Esophagus (tissue), 2 donors: ENCODE data around the gene WFDC12. TPM values are rescaled to one million over a fixed set of nuclear protein-coding genes. Genes with fewer than 3 reads are reported as not detected.

Experiments used
- H3K27ac ChIP-seq, 2 donors: one replicate each; pipeline ENCODE4 v1.5.1; 2013; ENCODE audit warnings: low read depth in 2 of 2, mild to moderate bottlenecking in 2 of 2, inconsistent platforms in 1 of 2, low read length in 1 of 2, moderate library complexity in 1 of 2
- H3K27me3 ChIP-seq, 2 donors: one replicate each; pipeline ENCODE4 v1.6.1; 2013; ENCODE audit warnings: low read length in 2 of 2, control low read depth in 1 of 2, mild to moderate bottlenecking in 1 of 2; ENCODE audit not compliant: insufficient read depth in 2 of 2, control insufficient read depth in 1 of 2
- H3K36me3 ChIP-seq, 2 donors: one replicate each; pipeline ENCODE4 v1.6.1; 2013; ENCODE audit warnings: low read length in 1 of 2; ENCODE audit not compliant: control insufficient read depth in 2 of 2, insufficient read depth in 2 of 2
- H3K4me1 ChIP-seq, 2 donors: one replicate each; pipeline ENCODE4 v1.6.1; 2013; ENCODE audit warnings: low read length in 1 of 2; ENCODE audit not compliant: control insufficient read depth in 2 of 2, insufficient read depth in 2 of 2
- H3K4me3 ChIP-seq, 2 donors: one replicate each; pipeline ENCODE4 v1.5.1; 2013; ENCODE audit warnings: low read length in 2 of 2, mild to moderate bottlenecking in 2 of 2, low read depth in 1 of 2, moderate library complexity in 1 of 2
- H3K9me3 ChIP-seq, 2 donors: one replicate each; pipeline ENCODE4 v1.6.1; 2013; ENCODE audit warnings: mild to moderate bottlenecking in 2 of 2, low read depth in 1 of 2, low read length in 1 of 2, moderate library complexity in 1 of 2; ENCODE audit not compliant: control insufficient read depth in 2 of 2, insufficient read depth in 1 of 2
- WGBS, 2 donors: extraction: QIAGEN DNeasy Blood & Tissue Kit; methylation state at CpG; one replicate each; pipeline ENCODE4 v1.1.7; 2013; 5-methylcytosine and 5-hydroxymethylcytosine counted together
- polyA plus RNA-seq, 2 donors: library from polyadenylated mRNA; stranded (reverse); fragments of 200-250 nt; gene quantifications; one replicate each; pipeline ENCODE4 v1.2.3, GENCODE V29; 2013
- donor health status: healthy with polysubstance abuse.
- donor health status: Bipolar disorder and iron deficiency.

Gene WFDC12
- polyA plus RNA-seq, 2 donors, result 2.2 to 4.3 TPM

- Histone ChIP-seq H3K36me3 (no peaks in the 10 kb centered on the region), H3K4me1 (peaks cover 0 to 11% of the 10 kb centered on the region in 2 donors), H3K9me3 (peaks cover 0 to 11% of the 10 kb centered on the region in 2 donors), H3K4me3 (no peak overlapping the region), H3K27me3 (peaks cover 0 to 10% of the 10 kb centered on the region in 2 donors), H3K27ac (no peak overlapping the region)
- WGBS, 2 donors, result 59 to 74% methylated on average over 9 of the region's 9 CpGs
Measured at GRCh38 chr20:45096781-45097180, 27.5 kb downstream of the WFDC12 start.

- 7% methylated on average over 7 of the region's 7 CpGs for WGBS, 2 donors
- Histone ChIP-seq H3K4me1 (peaks cover 0 to 11% of the 10 kb centered on the region in 2 donors), H3K9me3 (peaks cover 0 to 11% of the 10 kb centered on the region in 2 donors), H3K4me3 (no peak overlapping the region), H3K27me3 (peaks cover 0 to 10% of the 10 kb centered on the region in 2 donors), H3K27ac (no peak overlapping the region), H3K36me3 (no peaks in the 10 kb centered on the region)
Measured at GRCh38 chr20:45095805-45096238, 28.4 kb downstream of the WFDC12 start.

- Histone ChIP-seq H3K9me3 (peaks cover 0 to 11% of the 10 kb centered on the region in 2 donors), H3K4me1 (peaks cover 0 to 11% of the 10 kb centered on the region in 2 donors), H3K36me3 (no peaks in the 10 kb centered on the region), H3K27me3 (peaks cover 0 to 10% of the 10 kb centered on the region in 2 donors), H3K27ac (no peak overlapping the region), H3K4me3 (no peak overlapping the region)
- WGBS, 2 donors, result 91 to 92% methylated on average over 11 of the region's 11 CpGs
Measured at GRCh38 chr20:45094864-45095574, 29.2 kb downstream of the WFDC12 start.

- WGBS, 2 donors, result 90 to 93% methylated on average over 2 of the region's 2 CpGs
- Histone ChIP-seq H3K27ac (no peak overlapping the region), H3K36me3 (no peaks in the 10 kb centered on the region), H3K9me3 (peaks cover 0 to 11% of the 10 kb centered on the region in 2 donors), H3K27me3 (peaks cover 0 to 10% of the 10 kb centered on the region in 2 donors), H3K4me3 (no peak overlapping the region), H3K4me1 (peaks cover 0 to 11% of the 10 kb centered on the region in 2 donors)
Measured at GRCh38 chr20:45094201-45094600, 30.1 kb downstream of the WFDC12 start.

- H3K9me3 ChIP-seq, result peaks cover 0 to 6% of the 10 kb centered on the region in 2 donors
- peaks cover 0 to 6% of the 10 kb centered on the region in 2 donors for H3K27me3 ChIP-seq
- peaks cover 0 to 6% of the 10 kb centered on the region in 2 donors for H3K4me1 ChIP-seq
- H3K36me3 ChIP-seq, result no peaks in the 10 kb centered on the region
- no peak overlapping the region for H3K4me3 ChIP-seq
- WGBS, 2 donors, result 93% methylated on average over 7 of the region's 7 CpGs
- H3K27ac ChIP-seq, result no peak overlapping the region
Measured at GRCh38 chr20:45092898-45093297, 31.4 kb downstream of the WFDC12 start.

- Histone ChIP-seq H3K36me3 (no peaks in the 10 kb centered on the region), H3K9me3 (no peaks in the 10 kb centered on the region), H3K4me1 (no peaks in the 10 kb centered on the region), H3K27ac (no peak overlapping the region), H3K27me3 (no peaks in the 10 kb centered on the region), H3K4me3 (no peak overlapping the region)
- WGBS, 2 donors, result 83 to 85% methylated on average over 3 of the region's 3 CpGs
Measured at GRCh38 chr20:45091366-45091765, 32.9 kb downstream of the WFDC12 start.

GRCh38 chr20:45090481-45090880, 33.8 kb downstream of the WFDC12 start:
- H3K4me3 ChIP-seq, result no peak overlapping the region
- no peaks in the 10 kb centered on the region for H3K27me3 ChIP-seq
- H3K9me3 ChIP-seq, result no peaks in the 10 kb centered on the region
- WGBS, 2 donors, result 97 to 98% methylated on average over 3 of the region's 3 CpGs
- H3K27ac ChIP-seq, result no peak overlapping the region
- no peaks in the 10 kb centered on the region for H3K4me1 ChIP-seq
- no peaks in the 10 kb centered on the region for H3K36me3 ChIP-seq

- H3K27me3 ChIP-seq, result no peaks in the 10 kb centered on the region
- H3K4me1 ChIP-seq, result no peaks in the 10 kb centered on the region
- H3K36me3 ChIP-seq, result no peaks in the 10 kb centered on the region
- H3K4me3 ChIP-seq, result no peak overlapping the region
- H3K27ac ChIP-seq, result no peak overlapping the region
- WGBS, 2 donors, result 49 to 73% methylated on average over 7 of the region's 7 CpGs
- H3K9me3 ChIP-seq, result no peaks in the 10 kb centered on the region
Measured at GRCh38 chr20:45088247-45088646, 36.0 kb downstream of the WFDC12 start.

- 27 to 52% methylated on average over 1 of the region's 1 CpG for WGBS, 2 donors
- no peak overlapping the region for H3K27ac ChIP-seq
- no peaks in the 10 kb centered on the region for H3K4me1 ChIP-seq
- H3K4me3 ChIP-seq, result no peak overlapping the region
- no peaks in the 10 kb centered on the region for H3K36me3 ChIP-seq
- H3K9me3 ChIP-seq, result no peaks in the 10 kb centered on the region
- H3K27me3 ChIP-seq, result no peaks in the 10 kb centered on the region
Measured at GRCh38 chr20:45087814-45088213, 36.5 kb downstream of the WFDC12 start.
